ENCODE results near the gene P2RX6.

Gene P2RX6

GRCh38 chr22:21001601-21002325 lies 13.2 kb upstream of the P2RX6 start, which contains the start of gene THAP7:
Gene THAP7, minus strand, starts transcription at chr22:21002118. Its CDS starts 207 bp downstream, at chr22:21001911.
- peak; percentile 23 to 37; a peak in 1 of 4 replicates for TF ChIP-seq REST (IDR thresholded peaks at IDR 0.05; ENCODE audit: insufficient read depth in 1 of 2, low read depth in 2 of 2, low read length in 2 of 2)
- TF ChIP-seq POLR2AphosphoS5 (IDR thresholded peaks at IDR 0.05; ENCODE audit: low read depth, low read length), result peak; percentile 85
- peak; percentile 87 for TF ChIP-seq TAF1 (IDR thresholded peaks at IDR 0.05; ENCODE audit: borderline replicate concordance, insufficient read depth, low read length)
- no peak for TF ChIP-seq SIN3A (IDR thresholded peaks at IDR 0.05; ENCODE audit: borderline replicate concordance, insufficient read depth, low read length)
- peak; percentile 83 for TF ChIP-seq FOXP2 (optimal IDR thresholded peaks at IDR 0.05; ENCODE audit: borderline replicate concordance, extremely low read depth, extremely low read length, insufficient read depth)

GRCh38 chr22:21003782-21004181 lies 11.2 kb upstream of the P2RX6 start:
- TF ChIP-seq SIN3A (IDR thresholded peaks at IDR 0.05; ENCODE audit: borderline replicate concordance, insufficient read depth, low read length), result no peak
- no peak for TF ChIP-seq TAF1 (IDR thresholded peaks at IDR 0.05; ENCODE audit: borderline replicate concordance, insufficient read depth, low read length)
- TF ChIP-seq REST (IDR thresholded peaks at IDR 0.05; ENCODE audit: insufficient read depth in 1 of 2, low read depth in 2 of 2, low read length in 2 of 2), result no peak
- TF ChIP-seq POLR2AphosphoS5 (IDR thresholded peaks at IDR 0.05; ENCODE audit: low read depth, low read length), result no peak
- no peak for TF ChIP-seq FOXP2 (optimal IDR thresholded peaks at IDR 0.05; ENCODE audit: borderline replicate concordance, extremely low read depth, extremely low read length, insufficient read depth)

- TF ChIP-seq SIN3A (IDR thresholded peaks at IDR 0.05; ENCODE audit: borderline replicate concordance, insufficient read depth, low read length), result no peak
- no peak for TF ChIP-seq TAF1 (IDR thresholded peaks at IDR 0.05; ENCODE audit: borderline replicate concordance, insufficient read depth, low read length)
- TF ChIP-seq REST (IDR thresholded peaks at IDR 0.05; ENCODE audit: insufficient read depth in 1 of 2, low read depth in 2 of 2, low read length in 2 of 2), result peak; percentile 95 to 96
- no peak for TF ChIP-seq FOXP2 (optimal IDR thresholded peaks at IDR 0.05; ENCODE audit: borderline replicate concordance, extremely low read depth, extremely low read length, insufficient read depth)
These were observed 5.1 kb upstream of the P2RX6 start for GRCh38 chr22:21009638-21010425.

GRCh38 chr22:21010426-21011113 lies 4.4 kb upstream of the P2RX6 start:
- no peak for TF ChIP-seq REST (IDR thresholded peaks at IDR 0.05; ENCODE audit: insufficient read depth in 1 of 2, low read depth in 2 of 2, low read length in 2 of 2)
- no peak for TF ChIP-seq TAF1 (IDR thresholded peaks at IDR 0.05; ENCODE audit: borderline replicate concordance, insufficient read depth, low read length)
- TF ChIP-seq POLR2AphosphoS5 (IDR thresholded peaks at IDR 0.05; ENCODE audit: low read depth, low read length), result no peak
- no peak for TF ChIP-seq SIN3A (IDR thresholded peaks at IDR 0.05; ENCODE audit: borderline replicate concordance, insufficient read depth, low read length)
- no peak for TF ChIP-seq FOXP2 (optimal IDR thresholded peaks at IDR 0.05; ENCODE audit: borderline replicate concordance, extremely low read depth, extremely low read length, insufficient read depth)
